HG03575 (cell line): Measurements from ENCODE around the gene TAL1.

Experiments
- ATAC-seq: cut with Tn5 transposase; IDR thresholded peaks from one replicate; pipeline ENCODE4 v1.9.1; 2021; ENCODE audit not compliant: unreplicated experiment, insufficient number of reproducible peaks, low FRiP score; ENCODE audit errors: extremely low read depth

TAL1 gene

GRCh38 chr1:47191940-47192457 is 40.0 kb downstream of the TAL1 start:
- ATAC-seq = no peak

GRCh38 chr1:47190857-47191256 is 41.2 kb downstream of the TAL1 start:
- no peak for ATAC-seq

GRCh38 chr1:47190509-47190855 is 41.5 kb downstream of the TAL1 start:
- ATAC-seq = no peak

GRCh38 chr1:47189844-47190508 is 42.0 kb downstream of the TAL1 start, which contains the start of gene PDZK1IP1:
PDZK1IP1 (minus strand) TSS chr1:47190036; CDS start chr1:47189932, 104 bp downstream.
- ATAC-seq = no peak

GRCh38 chr1:47188791-47189785 is 42.9 kb downstream of the TAL1 start:
- no peak for ATAC-seq

- no peak for ATAC-seq
Observed at GRCh38 chr1:47187926-47188250, 44.1 kb downstream of the TAL1 start.

- no peak for ATAC-seq
Observed at GRCh38 chr1:47187231-47187925, 44.6 kb downstream of the TAL1 start.

- ATAC-seq = no peak
Observed at GRCh38 chr1:47186267-47187185, 45.5 kb downstream of the TAL1 start.

- no peak for ATAC-seq
Observed at GRCh38 chr1:47184822-47185677, 47.0 kb downstream of the TAL1 start.

- no peak for ATAC-seq
Observed at GRCh38 chr1:47184090-47184821, 47.8 kb downstream of the TAL1 start.

GRCh38 chr1:47183308-47184089 is 48.5 kb downstream of the TAL1 start:
- ATAC-seq = no peak

- no peak for ATAC-seq
Observed at GRCh38 chr1:47182676-47183235, 49.3 kb downstream of the TAL1 start.

GRCh38 chr1:47181955-47182675 is 49.9 kb downstream of the TAL1 start:
- no peak for ATAC-seq

- no peak for ATAC-seq
Observed at GRCh38 chr1:47181095-47181954, 50.7 kb downstream of the TAL1 start.
